Renal cortex interstitium (tissue), 11 donors: Measurements from ENCODE around the gene PPOX. TPM values are rescaled to one million over a fixed set of nuclear protein-coding genes. Genes with fewer than 3 reads are reported as not detected.
A peak's percentile ranks its signal among the peaks of the same experiment; 100 is the strongest.

ENCODE experiments used
- DNase-seq, 11 donors: peaks; one replicate each; pipeline ENCODE4 v3.0.0-alpha.2; 2013; ENCODE audit warnings: low read depth in 9 of 11, low spot score in 4 of 11; ENCODE audit errors: extremely low read depth in 1 of 11
- polyA plus RNA-seq, 3 donors: library from polyadenylated mRNA; unstranded; fragments of 120-200 nt; gene quantifications; one replicate each; pipeline ENCODE4 v1.2.1, GENCODE V29; 2013; ENCODE audit not compliant: insufficient read length in 3 of 3

PPOX gene
- polyA plus RNA-seq, 3 donors: 31.0 to 61.5 (median 38.3) TPM

DNA sequence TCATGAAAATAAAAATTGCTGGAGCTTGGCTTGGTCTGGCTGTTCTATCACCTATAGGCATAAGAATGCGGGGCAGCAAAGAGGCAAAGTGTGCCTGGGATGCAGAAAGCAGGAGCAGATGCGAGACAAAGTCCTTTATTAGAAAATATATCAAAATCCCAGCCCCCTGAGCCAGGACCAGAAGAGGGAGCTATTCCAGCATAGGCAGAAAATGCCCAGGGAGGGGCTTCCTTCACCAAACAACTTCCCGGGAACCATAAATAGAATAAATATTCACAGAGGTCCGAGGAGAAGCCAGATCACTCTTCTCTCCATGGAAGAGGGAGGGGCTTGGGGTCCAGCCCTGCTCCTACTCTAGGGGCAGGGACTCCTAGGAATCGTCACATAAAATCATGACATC, 5.0 kb downstream of the PPOX start:
- no peak for DNase-seq

DNA sequence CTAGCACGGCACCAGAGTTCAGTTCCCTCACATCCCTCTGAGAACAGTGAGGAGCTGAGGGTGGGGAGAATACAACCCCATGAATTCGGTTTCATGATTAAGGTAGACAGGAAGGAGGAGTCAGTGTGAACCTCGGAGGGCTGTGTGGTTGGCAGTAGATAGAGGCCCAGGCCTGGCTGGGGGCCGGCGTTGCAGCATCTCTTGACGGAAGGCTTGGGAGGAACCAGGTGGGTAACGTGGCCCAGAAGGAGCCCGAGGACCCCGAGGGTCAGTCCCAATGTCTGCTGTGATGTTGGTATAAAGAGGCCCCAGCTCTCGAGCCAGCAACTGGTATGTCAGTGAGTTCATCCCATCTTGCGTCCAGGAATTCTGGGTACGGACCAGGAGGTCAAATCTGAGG, 5.5 kb downstream of the PPOX start:
- DNase-seq: no peak

DNA sequence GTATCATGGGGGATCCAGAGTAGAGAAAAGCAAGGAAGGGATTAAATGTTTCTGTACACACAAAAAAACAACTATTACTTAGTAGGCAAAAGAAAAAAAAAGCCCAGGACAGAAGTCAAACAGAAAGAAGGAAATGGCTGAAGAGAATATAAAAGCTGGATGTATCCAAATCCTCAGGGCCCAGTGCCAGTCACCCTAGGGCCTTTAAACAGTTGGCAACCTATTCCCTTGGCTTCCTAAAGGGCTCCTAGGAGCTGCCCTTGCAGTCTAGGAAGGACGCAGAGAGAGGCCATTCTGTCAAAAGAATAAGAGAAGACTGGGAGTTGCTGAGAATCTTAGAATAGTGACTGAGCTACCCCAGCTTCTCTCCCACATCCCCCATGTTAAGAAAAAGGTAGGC, 6.1 kb downstream of the PPOX start:
- DNase-seq: no peak

DNA sequence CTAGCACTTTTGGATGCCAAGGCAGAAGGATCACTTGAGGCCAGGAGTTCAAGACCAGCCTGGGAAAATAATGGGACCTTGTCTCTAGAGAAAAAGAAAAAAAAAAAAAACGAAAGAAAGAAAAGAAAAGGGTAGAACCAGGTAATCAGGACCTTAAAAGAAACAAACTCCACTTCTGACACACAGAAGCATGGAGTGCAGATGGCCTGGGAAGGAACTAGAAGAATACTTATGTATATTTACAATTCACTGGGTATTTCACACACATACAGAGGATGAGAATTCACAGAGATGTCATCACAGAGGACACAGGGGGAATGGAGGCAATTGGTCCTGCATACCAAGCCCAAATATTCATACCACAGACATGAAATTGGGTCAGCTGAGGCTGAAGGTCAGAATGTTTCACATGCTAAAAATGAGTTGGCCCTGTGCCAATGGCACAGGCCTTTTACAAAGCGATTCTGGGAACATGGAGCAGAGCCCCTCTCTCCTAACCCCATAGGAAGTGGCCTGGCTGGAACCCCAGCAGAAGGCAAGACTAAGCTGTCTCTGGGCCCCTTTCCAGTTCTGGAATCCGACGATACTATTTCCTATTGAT, 6.7 kb downstream of the PPOX start:
- no peak for DNase-seq

DNA sequence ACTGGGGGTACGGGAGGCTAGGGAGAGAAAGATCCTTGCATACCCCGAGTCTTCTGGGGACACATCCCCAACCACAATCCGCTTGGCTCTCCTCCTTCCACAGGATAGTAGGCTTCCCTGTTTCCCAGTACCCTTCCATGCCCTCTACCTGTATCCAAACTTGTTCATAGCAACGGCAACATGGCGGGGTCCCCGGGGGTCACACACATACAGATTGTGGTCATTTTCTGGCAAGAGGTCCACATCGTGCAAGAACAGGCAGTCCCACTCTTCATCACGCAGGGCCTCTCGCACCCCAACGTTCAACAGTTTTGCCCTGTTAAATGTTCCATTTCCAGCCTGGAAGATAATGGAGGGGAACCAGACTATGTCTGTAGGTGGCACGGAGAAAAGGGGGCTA, 7.5 kb downstream of the PPOX start:
- DNase-seq: no peak

DNA sequence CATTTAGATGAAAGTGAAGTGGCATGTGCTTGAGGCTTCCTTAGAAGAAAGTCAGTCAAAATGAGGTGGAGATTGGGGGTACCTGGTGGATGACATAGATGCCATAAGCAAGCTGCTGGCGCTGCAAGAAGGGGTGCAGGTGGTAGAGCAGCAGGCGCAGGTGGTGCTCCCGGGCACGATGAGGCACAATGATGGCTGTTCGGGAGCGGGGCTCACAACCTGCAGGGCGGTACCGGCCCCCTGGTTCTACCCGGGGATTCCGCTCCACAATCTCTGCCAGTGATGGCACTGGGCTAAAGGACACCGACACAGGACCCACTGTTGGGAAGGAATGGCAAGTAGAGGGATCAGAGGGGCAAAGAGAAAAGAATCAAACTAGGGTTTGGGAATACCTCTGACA, 8.7 kb downstream of the PPOX start:
- no peak for DNase-seq

DNA sequence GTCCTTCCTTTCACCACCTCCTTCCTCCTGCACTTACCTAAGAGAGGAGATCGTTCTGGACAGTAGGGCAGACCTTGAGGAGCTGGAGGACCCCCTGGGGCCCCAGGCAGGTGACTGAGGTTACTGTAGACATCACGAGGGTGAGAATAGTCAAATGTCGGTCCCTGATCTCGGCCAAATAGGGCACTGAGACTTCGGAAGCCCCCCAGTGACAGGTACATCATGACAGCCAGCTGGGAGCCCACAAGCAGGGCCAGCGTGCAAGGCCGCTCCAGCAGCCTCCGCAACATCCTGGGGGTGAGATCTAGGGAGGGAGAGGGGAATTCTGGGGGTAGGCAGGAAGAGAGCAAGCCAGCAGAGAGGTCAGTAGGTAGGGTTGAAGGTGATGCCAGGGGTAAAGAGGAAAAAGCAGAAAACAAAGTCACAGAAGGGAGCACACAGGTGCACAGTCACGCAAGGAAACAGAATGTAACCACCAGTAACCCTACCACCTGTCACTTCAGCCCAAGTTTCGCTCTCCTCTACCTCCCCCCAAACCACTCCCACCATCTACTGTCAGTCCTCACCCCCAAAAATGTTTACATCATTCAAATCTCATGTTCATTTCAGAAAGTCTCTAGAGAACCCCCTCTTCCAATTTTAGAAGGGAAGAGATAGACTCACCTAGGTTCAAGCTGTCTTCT, 9.7 kb downstream of the PPOX start:
- DNase-seq: no peak

DNA sequence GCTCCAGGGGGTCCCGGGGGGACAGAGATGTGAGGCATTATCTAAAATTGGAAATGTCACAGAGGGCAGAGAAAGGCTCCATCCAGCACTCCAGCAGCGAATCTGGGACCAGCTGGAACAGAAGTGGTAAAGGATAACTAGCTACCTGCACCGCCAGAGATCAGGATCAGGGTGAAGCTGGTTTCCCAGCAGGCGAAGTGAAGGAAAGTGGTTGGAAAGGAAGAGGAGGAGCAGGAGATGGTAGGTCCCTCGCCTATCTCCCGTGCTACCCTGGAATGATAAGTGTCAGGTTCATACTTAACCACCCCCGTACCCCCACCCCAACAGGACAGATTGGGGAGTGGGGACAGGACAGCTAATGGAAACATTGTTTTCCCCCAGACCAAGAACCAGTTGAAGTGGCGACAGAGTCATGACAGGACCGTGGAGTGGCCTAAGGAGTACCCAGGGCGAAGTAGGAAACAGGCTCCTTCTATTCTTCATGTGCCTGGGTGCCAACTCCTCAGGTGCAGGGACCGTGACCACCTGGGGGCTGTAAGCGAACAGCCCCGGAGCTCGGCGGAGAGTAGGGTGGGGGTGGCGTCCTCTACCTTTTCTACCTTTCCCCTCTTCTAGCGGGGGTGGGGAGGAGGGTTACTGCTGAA, 10.4 kb downstream of the PPOX start:
- no peak for DNase-seq

DNA sequence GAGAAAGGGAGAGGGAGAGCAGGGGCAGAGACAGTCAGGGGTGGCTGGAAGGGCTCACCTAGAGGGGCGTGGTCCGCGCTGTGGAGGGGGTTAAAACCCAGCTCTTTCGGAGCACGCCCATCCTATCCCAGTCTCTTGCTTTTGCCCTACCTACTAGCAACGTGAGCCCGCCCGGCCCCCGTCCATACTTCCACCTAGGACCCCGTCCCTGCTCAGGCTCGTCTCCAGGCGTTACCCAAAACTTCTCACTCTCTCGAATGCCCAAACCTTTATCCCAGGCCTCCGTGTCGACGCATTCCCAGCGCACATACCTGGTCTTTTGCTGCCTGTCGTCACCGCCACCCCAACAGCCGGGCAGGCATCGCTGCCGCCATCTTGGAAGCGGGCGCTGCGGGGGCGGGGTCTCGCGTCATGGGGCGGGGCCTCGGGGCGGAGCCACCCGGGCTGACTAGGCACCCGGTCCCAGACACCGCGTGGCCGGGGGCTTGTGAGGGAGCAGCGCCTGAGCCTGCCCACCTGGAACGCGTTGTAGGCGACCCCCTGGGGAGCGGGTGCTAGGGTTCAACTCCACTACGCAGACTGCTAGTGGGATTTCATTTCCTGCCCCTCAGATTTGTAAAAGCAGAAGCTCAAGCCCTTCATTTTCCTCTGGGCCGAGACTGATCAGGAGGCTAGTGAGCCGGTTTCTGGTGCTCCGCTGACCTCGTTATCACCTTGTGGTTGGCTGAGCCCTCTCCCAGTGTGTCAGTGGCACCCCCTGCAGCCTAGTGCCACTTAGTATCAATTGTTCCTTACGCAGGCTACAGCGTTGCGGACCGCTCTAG, 11.1 kb downstream of the PPOX start, which contains the start of gene B4GALT3:
B4GALT3 (minus strand) TSS at position 396 of the 824 bp plus-strand sequence. CDS start 1,447 bp downstream, outside the sequence.
- DNase-seq: peak in 7 of 11 donors; percentile 77 to 86 (median 81)

DNA sequence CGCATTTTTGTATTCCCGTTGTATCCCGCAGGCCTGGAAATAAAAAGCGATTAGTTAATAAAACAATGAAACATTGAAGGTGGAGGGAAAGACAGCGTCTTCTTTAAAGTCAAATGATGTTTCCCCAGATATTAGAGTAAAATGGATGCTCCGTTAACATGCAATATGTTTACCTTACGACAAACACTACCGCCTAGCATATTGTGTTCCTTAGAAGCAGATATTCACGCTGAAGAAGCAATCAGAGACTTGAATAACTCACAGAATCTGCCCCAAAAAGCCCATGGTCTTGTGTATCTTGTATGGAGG, 11.7 kb downstream of the PPOX start:
- DNase-seq: no peak

DNA sequence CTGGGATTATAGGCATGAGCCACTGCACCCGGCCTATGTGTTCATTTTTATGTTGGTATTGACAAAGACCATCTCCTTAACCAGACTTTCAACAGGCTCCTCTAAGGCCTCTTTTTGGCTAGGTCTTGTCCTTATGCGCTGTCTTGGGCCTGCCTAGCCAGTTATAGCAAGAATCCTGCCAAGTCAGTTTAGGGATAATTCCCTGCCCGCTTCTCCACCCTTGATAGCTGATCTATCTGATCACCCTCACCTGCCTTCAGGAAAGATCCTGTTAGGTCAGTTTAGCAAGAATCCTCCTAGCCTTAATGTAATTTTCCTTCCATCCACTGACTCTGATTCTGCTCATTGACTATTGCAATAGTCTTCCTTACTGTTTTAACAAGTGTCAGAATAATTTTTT, 13.5 kb downstream of the PPOX start:
- no peak for DNase-seq

DNA sequence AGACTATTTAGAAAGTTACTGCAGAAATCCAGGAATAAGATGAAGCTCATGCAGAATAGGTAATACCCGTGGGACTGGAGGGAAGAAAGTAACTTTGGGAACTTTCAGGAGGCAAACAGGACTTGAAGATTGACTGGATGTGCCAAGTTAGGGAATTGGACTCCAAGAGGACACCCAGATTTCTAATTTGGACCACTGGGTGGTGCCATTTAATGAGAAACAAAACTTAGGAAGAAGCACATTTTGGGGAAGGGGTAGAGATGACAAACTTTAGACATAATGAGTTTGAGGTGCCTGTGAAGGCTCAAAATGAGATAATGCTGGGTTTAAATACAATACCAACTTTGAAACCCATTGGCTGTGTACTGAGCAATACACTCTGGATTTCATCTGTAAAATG, 14.4 kb downstream of the PPOX start:
- no peak for DNase-seq

DNA sequence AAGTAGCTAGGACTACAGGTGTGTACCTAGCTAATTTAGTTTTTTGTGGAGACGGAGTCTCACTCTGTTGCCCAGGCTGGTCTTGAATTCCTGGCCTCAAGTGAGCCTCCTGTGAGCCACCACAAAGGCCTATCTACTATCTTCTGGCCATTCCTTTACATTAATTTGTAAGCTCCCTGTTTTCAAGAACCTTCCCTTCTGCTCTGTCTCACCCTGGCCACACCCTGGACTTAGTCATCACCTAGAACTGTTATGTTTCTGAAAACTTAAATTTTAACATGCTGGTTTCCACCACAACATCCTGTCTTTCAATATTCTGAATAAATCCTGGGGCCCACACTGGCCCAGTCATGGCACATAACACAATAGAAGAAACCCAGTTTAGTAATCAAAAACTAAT, 16.0 kb downstream of the PPOX start:
- no peak for DNase-seq

DNA sequence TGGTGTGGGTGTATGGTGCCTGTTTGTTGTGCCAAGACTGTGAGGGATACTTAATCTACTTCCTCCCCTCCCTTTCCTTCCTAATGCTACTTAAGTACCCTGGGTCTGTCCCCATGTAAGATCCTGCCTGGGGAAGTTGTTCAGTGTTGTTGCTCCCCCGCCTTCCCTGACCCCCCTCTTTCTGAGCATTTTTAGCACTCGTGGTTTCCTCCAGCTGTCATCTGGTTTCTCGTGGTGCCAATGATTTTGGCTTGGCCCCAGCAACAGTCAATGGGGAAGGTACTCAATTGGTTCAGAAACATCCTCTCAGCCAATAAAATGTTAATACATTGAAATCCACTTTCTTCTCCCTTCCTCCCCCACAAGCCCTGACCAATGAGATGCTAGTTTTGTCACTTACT, 19.1 kb downstream of the PPOX start:
- peak in 1 of 11 donors; percentile 51 for DNase-seq

DNA sequence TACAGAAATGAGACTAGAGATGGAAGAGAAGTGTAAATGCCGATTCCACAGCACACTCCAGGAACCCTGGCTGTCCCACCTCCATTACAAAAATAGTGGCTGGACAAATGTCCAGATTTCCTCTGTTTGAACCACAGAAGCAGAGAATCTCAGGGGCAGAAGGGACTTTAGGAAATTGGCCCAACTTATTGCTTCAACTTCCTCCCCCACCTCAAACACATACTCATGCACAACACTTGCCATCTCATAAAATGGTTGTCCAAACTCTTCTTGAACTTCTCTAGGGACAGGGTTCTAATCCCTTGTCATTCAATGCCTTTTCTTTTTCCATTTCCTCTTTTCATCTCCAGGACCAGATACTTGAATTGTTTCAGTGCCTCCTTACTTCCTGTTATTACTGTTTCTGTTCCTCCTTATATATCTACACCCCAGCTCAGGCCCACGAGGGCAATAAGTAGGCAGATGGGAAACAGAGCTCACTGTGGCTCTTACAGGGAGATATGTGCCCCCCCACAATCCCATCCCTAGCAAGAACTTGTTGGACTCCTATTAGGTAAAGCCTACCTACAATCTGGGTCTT, 19.6 kb downstream of the PPOX start:
- no peak for DNase-seq

DNA sequence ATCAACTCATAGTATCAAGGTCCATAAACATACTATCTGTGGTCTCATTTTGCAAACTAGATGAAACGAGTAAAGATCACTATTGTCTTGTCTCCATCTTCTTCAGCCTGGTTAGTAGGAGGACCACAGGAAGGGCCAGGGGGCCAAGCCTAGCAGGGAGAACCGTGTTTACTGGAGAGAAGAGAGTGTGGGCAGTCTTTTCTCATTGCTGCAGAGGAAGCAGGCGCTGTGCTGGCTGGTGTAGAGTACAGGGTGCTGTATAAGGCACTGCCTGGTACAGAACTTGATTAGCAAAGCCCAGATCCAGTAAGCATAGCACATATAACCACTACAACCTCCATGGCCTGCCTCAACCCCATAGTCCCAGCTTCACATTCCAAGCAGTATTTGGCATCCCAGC, 21.1 kb downstream of the PPOX start:
- DNase-seq: no peak

DNA sequence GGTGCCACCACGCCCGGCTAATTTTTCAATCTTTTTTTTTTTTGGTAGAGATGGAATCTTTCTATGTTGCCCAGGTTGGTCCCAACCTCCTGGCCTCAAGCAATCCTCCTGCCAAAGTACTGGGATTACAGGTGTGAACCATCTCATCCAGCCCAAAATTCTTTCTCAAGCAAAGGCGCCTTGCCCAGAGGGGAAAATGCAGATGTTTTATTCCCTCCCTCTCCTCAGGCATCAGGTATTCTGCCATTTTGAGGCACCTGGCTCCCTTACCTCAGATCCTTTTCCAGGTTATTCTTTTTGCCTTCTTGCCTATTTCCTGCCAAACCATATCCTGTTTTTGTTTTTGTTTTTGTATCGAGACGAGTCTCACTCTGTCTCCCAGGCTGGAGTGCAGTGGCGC, 22.2 kb downstream of the PPOX start:
- DNase-seq: no peak

DNA sequence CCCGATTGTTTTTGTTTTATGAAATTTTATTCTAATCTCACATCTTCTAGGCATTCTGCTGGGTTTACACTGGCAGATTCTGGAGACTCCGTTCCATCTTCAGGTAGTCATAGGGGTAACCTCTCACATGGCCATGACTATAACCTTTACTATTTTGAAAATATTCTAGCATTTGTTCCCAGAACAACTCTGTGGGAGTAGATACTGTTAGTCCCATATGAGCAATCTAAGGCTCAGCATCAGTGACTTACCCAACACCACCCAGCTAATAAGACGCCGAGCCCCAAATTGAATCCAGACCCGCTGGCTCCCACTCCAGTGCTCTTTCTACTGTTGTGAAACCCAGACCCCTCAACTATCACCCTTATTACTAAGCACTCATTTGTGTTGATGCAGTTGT, 22.8 kb downstream of the PPOX start:
- DNase-seq: no peak

DNA sequence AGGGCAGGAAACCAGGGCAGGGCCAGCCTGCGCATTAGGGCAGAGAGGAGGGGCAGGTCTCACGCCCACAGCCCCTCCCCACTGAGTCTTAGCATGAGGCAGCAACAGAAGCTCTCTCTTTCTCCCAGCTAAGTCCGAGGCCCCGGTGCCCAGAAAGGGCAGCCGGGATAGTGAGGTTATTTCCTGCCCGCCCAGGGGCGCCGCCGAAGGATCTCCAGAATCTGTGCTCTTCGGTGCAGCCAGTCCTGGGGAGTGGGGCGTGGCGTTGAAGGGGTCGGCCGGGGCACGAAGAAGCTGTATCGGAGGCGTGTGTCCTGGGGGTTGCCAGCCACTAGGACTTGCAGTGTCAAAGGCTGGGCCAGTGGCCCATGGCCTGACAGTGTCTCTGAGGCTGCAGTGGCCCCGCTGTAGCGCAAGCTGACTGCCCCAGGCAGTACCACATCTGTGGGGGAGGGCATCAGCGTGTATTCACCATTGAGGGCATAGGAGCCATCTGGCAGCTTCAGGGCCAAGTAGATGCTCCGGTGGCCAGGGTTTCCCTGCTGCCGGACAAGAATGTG, 24.8 kb downstream of the PPOX start:
- no peak for DNase-seq
